Loucy (cell line): ENCODE results near the gene CLDN3.

Experiments
- CTCF ChIP-seq: fragments of 200-600 bp; sonication (generic); conservative IDR thresholded peaks from 2 replicates; pipeline ENCODE4 v1.5.1; 2014; ENCODE audit warnings: mild to moderate bottlenecking, antibody characterized with exemption, low read length
- EZH2phosphoT487 ChIP-seq: fragments of 200-600 bp; IDR thresholded peaks from 2 replicates; pipeline ENCODE4 v1.6.1; 2018; ENCODE audit warnings: antibody characterized with exemption, mild to moderate bottlenecking, moderate library complexity, borderline replicate concordance

DNA sequence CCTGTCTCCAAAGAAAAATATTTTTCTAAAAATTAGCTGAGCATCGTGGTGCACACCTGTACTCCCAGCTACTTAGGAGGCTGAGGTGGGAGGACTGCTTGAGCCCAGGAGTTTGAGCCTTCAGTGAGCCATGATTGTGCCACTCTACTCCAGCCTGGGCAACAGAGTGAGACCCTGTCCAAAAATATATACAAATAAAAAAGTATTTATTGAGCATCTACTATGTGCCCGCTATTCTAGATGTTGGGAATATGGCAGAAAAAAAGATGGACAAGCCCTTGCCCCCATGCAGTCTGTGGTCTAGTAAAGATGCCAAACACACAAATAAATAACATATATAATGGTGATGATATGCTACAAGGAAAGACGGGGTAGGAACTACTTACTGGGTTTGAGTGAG is 46.3 kb downstream of the CLDN3 start:
- TF ChIP-seq CTCF (no peak), EZH2phosphoT487 (no peak)
